Activated T-helper 1 cell treated with anti-CD3 and anti-CD28 coated beads, Interleukin-2, amount 50 U/mL, for 16 hours (primary cell): Measurements from ENCODE around the gene FBXO36.

Experiments used
- DNase-seq, 2 donors: peaks; one replicate each; pipeline ENCODE4 v3.0.0-alpha.2; 2020; ENCODE audit warnings: low read depth in 1 of 2, low spot score in 1 of 2

The FBXO36 gene

DNA sequence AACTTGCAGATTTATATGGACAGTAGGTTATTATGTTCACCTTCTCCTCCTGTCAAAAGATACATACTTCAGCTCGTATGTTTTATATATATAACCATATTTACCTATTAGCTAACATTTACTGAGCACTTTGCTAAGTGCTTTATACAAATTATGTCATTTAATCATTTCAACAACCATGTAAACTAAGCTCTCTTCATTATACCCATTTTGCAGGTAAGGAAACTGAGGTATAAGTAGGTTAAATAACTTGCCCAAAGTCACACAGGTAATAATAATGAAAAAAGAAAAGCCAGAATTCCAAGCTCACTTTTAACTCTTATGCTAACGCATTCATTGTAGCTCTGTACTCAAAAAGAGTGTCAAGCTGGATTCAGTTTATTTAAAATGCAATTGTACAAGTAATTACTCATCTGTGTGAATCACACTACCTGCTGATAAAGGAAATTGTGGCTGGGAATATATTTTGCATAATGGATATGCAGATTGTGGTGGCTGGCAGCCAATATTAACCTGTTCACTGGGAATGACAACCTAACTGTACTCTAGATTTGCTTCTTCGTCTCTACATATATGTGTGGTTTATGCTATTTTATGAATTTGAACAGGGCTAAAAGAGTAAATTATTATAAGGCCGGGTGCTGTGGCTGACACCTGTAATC, 125.8 kb downstream of the FBXO36 start:
- no peak for DNase-seq

DNA sequence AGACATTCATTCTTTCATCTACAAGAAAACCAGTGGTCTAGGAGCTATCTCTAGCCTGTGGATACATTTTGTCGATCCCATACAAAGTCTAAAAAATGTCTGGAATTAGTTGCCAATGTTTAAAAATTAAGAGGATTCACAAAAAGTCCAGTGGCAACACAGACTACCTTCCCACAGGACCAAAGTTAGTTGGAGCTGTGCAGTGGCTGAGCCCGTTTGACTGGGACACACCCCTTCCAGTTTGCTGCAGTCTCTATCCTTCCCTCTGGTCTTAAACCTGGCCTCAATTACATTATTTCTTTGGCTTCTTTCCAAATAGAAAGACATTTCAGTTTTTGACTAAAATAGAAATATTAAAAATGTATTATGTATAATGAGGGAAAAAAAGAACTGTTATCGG, 127.8 kb downstream of the FBXO36 start:
- no peak for DNase-seq

DNA sequence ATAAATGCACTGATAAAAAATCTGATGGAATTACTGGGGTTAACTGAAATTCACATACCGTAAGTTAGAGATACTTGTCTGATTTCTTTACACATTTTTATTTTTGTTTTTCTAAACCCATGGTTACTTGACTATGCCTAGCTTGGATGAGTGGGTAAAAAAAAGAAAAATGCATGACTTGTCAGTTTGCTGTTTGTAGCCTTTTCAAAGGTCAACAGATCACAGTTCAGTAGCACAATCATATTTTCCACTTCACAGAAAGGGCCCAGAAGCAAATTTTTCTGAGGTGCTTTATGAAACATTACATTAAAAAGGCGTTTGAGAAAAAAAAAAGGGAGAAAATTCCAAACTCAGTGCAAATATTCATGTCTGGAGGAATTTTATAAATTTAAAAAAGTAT, 130.0 kb downstream of the FBXO36 start:
- no peak for DNase-seq

DNA sequence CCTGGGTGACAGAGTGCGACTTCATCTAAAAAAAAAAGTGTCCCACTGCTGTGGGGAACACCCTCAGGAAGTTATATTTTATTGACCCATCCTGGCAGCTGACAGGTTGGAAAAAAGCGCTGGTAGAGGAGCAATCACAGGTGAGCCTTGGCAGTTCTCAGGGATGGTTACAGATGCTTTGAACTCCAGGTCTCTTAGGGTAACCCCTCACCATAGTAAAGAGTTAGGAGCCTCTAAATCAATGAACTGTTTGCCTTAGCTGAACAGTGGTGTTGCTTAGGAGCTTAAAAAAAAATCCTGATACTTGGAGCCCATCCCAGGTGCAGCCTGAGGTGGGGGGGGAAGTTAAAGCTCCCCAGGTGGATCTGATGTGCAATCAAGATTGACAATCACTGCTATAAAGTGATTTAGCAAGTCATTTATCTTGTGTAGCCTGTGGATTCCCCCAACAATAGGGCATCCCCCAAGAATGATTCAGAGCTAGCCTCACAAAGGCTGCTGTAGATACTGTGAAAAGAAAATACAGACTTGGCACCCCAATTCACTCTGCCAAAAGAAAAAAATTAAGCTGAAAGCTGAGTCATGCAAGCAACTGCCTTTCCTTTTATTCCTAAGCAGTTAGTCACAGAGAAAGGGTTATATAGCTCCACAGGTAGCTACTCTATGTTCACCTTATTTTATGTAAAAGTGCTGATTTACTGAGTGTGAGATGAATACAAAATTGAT, 131.6 kb downstream of the FBXO36 start:
- DNase-seq = no peak

DNA sequence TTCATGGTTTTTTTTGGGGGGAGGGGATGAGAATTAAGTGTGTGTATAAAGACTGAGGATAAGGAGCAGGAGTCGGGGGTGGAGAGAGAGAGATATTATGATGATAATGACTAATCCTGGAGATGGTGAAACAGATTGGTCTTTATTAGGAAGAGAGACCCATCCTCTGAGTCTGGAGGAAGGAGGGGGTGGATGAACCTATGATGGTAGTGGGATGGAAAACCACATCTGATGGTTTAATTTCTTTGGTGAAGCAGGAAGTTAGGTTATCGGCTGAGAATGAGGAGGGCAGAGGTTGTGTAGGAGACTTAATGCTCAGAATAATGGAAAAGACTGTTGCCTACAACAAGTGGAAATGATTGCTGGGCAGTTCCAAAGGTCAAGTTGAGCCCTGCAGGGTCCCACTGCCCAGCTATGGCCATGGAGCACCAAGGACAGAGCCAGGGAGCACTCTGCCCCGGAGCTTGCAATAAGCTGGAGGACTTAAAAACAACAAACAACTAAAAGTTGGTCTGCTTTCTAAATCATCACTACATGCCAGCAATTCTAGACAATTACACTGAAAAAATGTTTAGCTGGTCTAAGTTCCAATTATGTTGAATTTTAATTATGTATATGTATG, 138.5 kb downstream of the FBXO36 start:
- DNase-seq = no peak
